Activated naive CD4-positive, alpha-beta T cell treated with anti-CD3 and anti-CD28 coated beads, Interleukin-2, amount 50 U/mL, for 24 hours (primary cell): Measurements from ENCODE around the gene SLC12A9.
"Not testable (repeated sequence)": the region's sequence is repeated elsewhere in the genome, so short reads cannot be mapped to it uniquely, and the experiment has no call there.

ENCODE experiments used
- H3K27ac Mint-ChIP-seq: one replicate; pipeline ENCODE4 v1.8.0; 2021; ENCODE audit warnings: mild to moderate bottlenecking, mixed read lengths
- H3K27me3 Mint-ChIP-seq: one replicate; pipeline ENCODE4 v1.8.0; 2021; ENCODE audit warnings: mixed read lengths
- H3K36me3 Mint-ChIP-seq: one replicate; pipeline ENCODE4 v1.8.0; 2021; ENCODE audit warnings: mixed read lengths
- H3K4me1 Mint-ChIP-seq: one replicate; pipeline ENCODE4 v1.8.0; 2021; ENCODE audit warnings: mixed read lengths
- H3K4me3 Mint-ChIP-seq: one replicate; pipeline ENCODE4 v1.8.0; 2021; ENCODE audit warnings: mild to moderate bottlenecking, mixed read lengths
- H3K9me3 Mint-ChIP-seq: one replicate; pipeline ENCODE4 v1.8.0; 2021; ENCODE audit warnings: mixed read lengths

SLC12A9 gene

DNA sequence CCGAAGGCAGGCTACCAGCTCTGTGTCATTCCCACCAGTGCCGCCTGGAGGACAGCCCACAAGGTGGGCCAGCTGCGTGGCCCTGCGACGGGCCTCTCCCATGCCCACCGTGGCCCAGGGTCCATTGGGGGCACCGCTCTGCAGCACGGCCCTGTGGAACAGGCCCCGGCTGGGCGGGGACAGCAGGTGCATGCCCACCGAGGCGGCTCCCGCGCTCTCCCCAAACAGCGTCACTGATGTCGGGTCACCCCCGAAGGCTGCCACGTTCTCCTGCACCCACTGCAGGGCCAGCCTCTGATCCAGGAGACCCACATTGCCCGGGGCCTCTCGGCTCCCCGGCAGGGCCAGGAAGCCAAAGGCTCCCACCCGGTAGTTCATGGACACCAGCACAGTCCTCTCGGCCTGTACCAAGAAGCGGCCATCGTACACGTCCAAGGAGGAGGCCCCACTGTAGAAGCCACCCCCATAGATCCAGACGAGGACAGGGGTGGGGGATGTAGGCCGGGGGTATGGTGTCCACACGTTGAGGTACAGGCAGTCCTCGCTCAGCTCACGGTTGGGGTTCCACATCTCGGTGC lies 40.9 kb downstream of the SLC12A9 start:
- Mint-ChIP-seq H3K9me3 (no peaks in the 10 kb centered on the region), H3K36me3 (peaks cover 2% of the 10 kb centered on the region), H3K27me3 (peaks cover 32% of the 10 kb centered on the region), H3K27ac (no peak overlapping the region), H3K4me3 (no peak overlapping the region), H3K4me1 (peaks cover 23% of the 10 kb centered on the region)

DNA sequence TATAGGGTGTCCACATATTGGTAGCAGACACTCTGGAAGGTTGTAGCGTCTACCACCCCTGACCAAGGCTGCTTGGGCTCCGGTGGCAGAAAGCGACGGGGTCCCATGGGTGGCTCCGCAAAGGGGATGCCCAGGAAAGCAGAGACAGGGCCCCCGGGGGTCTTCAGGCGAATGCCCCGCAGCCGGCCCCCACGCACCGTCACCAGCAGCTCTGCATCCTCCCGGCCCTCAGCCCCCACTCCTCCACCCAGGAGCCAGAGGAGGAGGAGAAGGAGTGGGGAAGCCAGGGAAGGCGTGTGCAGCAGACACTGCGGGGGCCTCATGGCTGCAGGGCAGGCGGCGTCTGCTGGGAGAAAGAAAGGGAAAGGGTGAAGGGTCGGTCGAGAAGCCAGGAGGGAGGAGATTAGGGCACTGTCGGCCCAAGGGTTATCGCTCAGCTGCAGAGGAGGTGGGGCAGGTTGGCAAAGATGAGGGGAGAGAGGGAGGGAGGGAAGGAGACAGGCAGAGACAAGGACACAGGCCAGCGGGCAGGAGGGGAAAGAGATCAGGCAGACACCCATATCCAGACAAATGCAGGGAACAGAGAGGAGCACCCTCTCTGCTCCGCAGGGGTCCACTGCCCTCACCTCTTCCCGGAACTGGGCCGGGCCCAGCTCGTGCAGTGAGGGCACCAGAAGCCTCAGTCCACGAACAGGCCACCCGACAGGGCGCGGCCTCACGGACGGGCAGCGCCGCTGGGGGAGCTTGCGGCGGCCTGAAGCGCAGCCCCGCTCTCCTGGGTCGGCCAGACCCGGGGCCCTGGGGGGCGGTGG lies 41.6 kb downstream of the SLC12A9 start:
- Mint-ChIP-seq H3K4me1 (peaks cover 20% of the 10 kb centered on the region), H3K36me3 (no peaks in the 10 kb centered on the region), H3K9me3 (no peaks in the 10 kb centered on the region), H3K27ac (no peak overlapping the region), H3K27me3 (peaks cover 32% of the 10 kb centered on the region), H3K4me3 (no peak overlapping the region)

GRCh38 chr7:100894860-100895700 lies 42.6 kb downstream of the SLC12A9 start:
- no peaks in the 10 kb centered on the region for H3K9me3 Mint-ChIP-seq
- H3K4me1 Mint-ChIP-seq, result peaks cover 20% of the 10 kb centered on the region
- no peak overlapping the region for H3K4me3 Mint-ChIP-seq
- H3K27me3 Mint-ChIP-seq, result peaks cover 32% of the 10 kb centered on the region
- no peaks in the 10 kb centered on the region for H3K36me3 Mint-ChIP-seq
- H3K27ac Mint-ChIP-seq, result no peak overlapping the region

GRCh38 chr7:100895701-100895955 lies 43.1 kb downstream of the SLC12A9 start, which contains the start of gene ACHE:
TSS of gene ACHE (minus strand) at chr7:100895888. CDS start at chr7:100894232, 1,656 bp downstream.
- Mint-ChIP-seq H3K27me3 (peaks cover 32% of the 10 kb centered on the region), H3K4me1 (peaks cover 14% of the 10 kb centered on the region), H3K36me3 (no peaks in the 10 kb centered on the region), H3K9me3 (no peaks in the 10 kb centered on the region), H3K4me3 (peak within 1 kb of the TSS; percentile 78), H3K27ac (no peak within 1 kb of the TSS)

DNA sequence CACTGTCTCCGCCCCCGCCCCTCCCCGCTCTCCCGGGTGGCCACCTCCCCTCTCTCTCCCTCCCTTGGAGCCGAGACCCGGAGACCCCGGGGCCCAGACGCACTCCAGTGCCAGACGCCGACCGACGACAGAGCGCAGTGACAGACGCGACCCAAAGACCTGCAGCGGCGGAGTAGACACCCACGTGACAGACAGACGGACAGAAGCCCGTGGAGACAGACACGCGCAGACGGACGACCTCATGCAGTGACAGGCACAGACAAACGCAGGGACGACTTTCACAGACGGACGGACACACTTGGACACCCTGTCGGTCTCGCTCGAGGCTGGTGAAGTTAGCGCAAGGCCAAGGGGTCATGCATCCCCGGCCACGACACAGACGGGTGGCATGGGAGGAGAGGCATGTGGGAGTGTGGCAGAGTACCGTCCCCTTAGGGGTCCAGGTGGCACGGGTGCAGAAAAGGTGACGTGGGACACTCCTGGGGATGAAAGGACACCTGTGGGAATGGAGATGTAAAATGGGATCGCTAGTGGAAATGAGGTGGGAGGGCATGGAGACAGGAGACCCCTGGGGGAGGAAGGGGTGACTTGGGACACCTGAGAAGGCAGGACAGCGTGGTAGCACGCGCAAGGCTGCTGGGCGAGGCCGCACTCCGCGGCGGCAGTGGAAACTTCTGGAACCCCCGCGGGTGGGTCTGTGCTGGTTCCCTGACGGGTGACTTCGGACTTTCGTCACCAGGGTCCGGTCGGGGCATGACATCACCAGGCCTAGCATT lies 43.6 kb downstream of the SLC12A9 start:
- no peak overlapping the region for H3K27ac Mint-ChIP-seq
- peaks cover 35% of the 10 kb centered on the region for H3K27me3 Mint-ChIP-seq

DNA sequence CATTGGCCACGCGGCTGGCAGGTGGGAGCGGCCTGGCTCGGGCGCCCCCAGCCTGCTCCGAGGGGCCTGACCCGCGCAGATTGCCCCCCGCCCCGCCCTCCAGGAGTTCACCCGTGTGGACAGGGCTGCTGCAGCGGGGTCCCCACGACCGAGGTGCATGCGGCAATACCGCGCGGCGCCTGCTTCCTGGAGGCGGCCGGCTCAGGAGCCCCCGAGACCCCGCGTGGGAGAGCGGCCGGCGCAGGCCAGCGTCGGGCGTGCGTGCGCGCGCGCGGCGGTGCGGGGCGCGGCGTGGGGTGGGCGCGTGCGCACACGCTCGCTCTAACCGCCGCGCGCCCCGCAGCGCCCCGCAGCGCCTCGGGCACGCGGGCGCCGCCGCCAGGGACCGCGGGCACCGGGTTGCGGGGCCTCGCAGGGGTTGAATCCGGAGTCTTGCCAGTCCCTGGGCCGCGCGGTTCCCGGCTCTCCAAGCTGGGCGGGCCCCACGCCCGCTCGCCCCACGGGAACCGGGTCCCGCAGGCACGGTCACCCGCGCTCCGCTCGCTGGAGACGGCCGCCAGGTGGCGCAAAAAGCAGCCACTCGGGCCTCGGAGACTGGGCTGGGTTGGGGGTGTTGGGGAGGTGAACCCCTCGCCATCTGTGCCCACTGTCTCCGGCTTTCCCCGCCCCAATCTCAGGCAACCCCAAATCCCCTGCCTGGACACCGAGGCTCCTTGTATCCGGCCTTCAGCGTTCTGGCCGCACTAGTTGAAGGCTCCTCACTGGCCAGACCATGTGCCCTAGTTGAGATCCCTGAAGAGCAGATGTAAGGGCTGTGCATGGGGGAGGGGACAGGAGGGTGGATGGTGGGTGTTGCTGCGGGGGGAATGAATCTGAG lies 44.5 kb downstream of the SLC12A9 start:
- Mint-ChIP-seq H3K36me3 (no peaks in the 10 kb centered on the region), H3K27me3 (peaks cover 30% of the 10 kb centered on the region), H3K27ac (no peak overlapping the region), H3K9me3 (no peaks in the 10 kb centered on the region), H3K4me3 (peak overlapping the region; percentile 78), H3K4me1 (peaks cover 7% of the 10 kb centered on the region)

More for the DNA sequence above, 43.6 kb downstream of the SLC12A9 start:
- Mint-ChIP-seq H3K4me1 (peaks cover 13% of the 10 kb centered on the region), H3K36me3 (no peaks in the 10 kb centered on the region), H3K4me3 (peak overlapping the region; percentile 78), H3K9me3 (no peaks in the 10 kb centered on the region)

- Mint-ChIP-seq H3K36me3 (no peaks in the 10 kb centered on the region), H3K27ac (no peak overlapping the region), H3K4me3 (peak overlapping the region; percentile 9), H3K9me3 (no peaks in the 10 kb centered on the region), H3K27me3 (peaks cover 22% of the 10 kb centered on the region), H3K4me1 (peaks cover 7% of the 10 kb centered on the region)
Measured at GRCh38 chr7:100897772-100898454, 45.4 kb downstream of the SLC12A9 start.

GRCh38 chr7:100899432-100899831 lies 46.9 kb downstream of the SLC12A9 start:
- Mint-ChIP-seq H3K9me3 (no peaks in the 10 kb centered on the region), H3K27ac (no peak overlapping the region), H3K36me3 (no peaks in the 10 kb centered on the region), H3K4me3 (no peak overlapping the region), H3K4me1 (peaks cover 7% of the 10 kb centered on the region), H3K27me3 (peaks cover 22% of the 10 kb centered on the region)

GRCh38 chr7:100900978-100901377 lies 48.5 kb downstream of the SLC12A9 start:
- peaks cover 5% of the 10 kb centered on the region for H3K4me1 Mint-ChIP-seq
- no peaks in the 10 kb centered on the region for H3K9me3 Mint-ChIP-seq
- no peak overlapping the region for H3K4me3 Mint-ChIP-seq
- peaks cover 21% of the 10 kb centered on the region for H3K27me3 Mint-ChIP-seq
- H3K36me3 Mint-ChIP-seq, result no peaks in the 10 kb centered on the region
- no peak overlapping the region for H3K27ac Mint-ChIP-seq

GRCh38 chr7:100901921-100902332 lies 49.4 kb downstream of the SLC12A9 start:
- Mint-ChIP-seq H3K9me3 (no peaks in the 10 kb centered on the region), H3K36me3 (no peaks in the 10 kb centered on the region), H3K27ac (no peak overlapping the region), H3K4me1 (no peaks in the 10 kb centered on the region), H3K4me3 (no peak overlapping the region), H3K27me3 (peaks cover 16% of the 10 kb centered on the region)

GRCh38 chr7:100902638-100903037 lies 50.1 kb downstream of the SLC12A9 start:
- no peaks in the 10 kb centered on the region for H3K4me1 Mint-ChIP-seq
- no peak overlapping the region for H3K27ac Mint-ChIP-seq
- no peaks in the 10 kb centered on the region for H3K36me3 Mint-ChIP-seq
- H3K4me3 Mint-ChIP-seq, result no peak overlapping the region
- peaks cover 14% of the 10 kb centered on the region for H3K27me3 Mint-ChIP-seq
- H3K9me3 Mint-ChIP-seq, result no peaks in the 10 kb centered on the region

- H3K27ac Mint-ChIP-seq, result no peak overlapping the region
- no peaks in the 10 kb centered on the region for H3K4me1 Mint-ChIP-seq
- H3K36me3 Mint-ChIP-seq, result peaks cover 3% of the 10 kb centered on the region
- no peak overlapping the region for H3K4me3 Mint-ChIP-seq
- peaks cover 7% of the 10 kb centered on the region for H3K27me3 Mint-ChIP-seq
- no peaks in the 10 kb centered on the region for H3K9me3 Mint-ChIP-seq
Measured at GRCh38 chr7:100908512-100908911, 56.0 kb downstream of the SLC12A9 start.

GRCh38 chr7:100910443-100910842 lies 57.9 kb downstream of the SLC12A9 start:
- not testable (repeated sequence) for H3K27ac Mint-ChIP-seq, H3K4me1 Mint-ChIP-seq, H3K4me3 Mint-ChIP-seq

GRCh38 chr7:100911484-100911883 lies 59.0 kb downstream of the SLC12A9 start:
- Mint-ChIP-seq H3K36me3 (peaks cover 3% of the 10 kb centered on the region), H3K27ac (no peak overlapping the region), H3K4me3 (no peak overlapping the region), H3K27me3 (peaks cover 7% of the 10 kb centered on the region), H3K4me1 (no peaks in the 10 kb centered on the region), H3K9me3 (no peaks in the 10 kb centered on the region)

More at GRCh38 chr7:100910443-100910842, 57.9 kb downstream of the SLC12A9 start:
- H3K36me3 Mint-ChIP-seq, H3K27me3 Mint-ChIP-seq, H3K9me3 Mint-ChIP-seq: not testable (repeated sequence)
